Progenitor cell of endocrine pancreas (in vitro differentiated cells): ENCODE results near the gene KCTD7. TPM values are rescaled to one million over a fixed set of nuclear protein-coding genes. Genes with fewer than 3 reads are reported as not detected.
"Not testable (repeated sequence)": the region's sequence is repeated elsewhere in the genome, so short reads cannot be mapped to it uniquely, and the experiment has no call there.

ENCODE experiments used
- DNase-seq: peaks from one replicate; pipeline ENCODE4 v3.0.0; 2021; ENCODE audit warnings: low spot score; ENCODE audit not compliant: unreplicated experiment
- H3K27ac Mint-ChIP-seq: 2 replicates; pipeline ENCODE4 v1.8.0; 2021; ENCODE audit warnings: mild to moderate bottlenecking, moderate library complexity, mixed read lengths
- H3K27me3 Mint-ChIP-seq: 2 replicates; pipeline ENCODE4 v1.8.0; 2021; ENCODE audit warnings: mixed read lengths
- H3K36me3 Mint-ChIP-seq: 2 replicates; pipeline ENCODE4 v1.8.0; 2022; ENCODE audit warnings: mixed read lengths; ENCODE audit not compliant: insufficient read depth
- H3K4me1 Mint-ChIP-seq: 2 replicates; pipeline ENCODE4 v1.8.0; 2021; ENCODE audit warnings: low read depth, mixed read lengths
- H3K4me3 Mint-ChIP-seq: 2 replicates; pipeline ENCODE4 v1.8.0; 2021; ENCODE audit warnings: low read depth, mild to moderate bottlenecking, moderate library complexity, mixed read lengths
- H3K9me3 Mint-ChIP-seq: 2 replicates; pipeline ENCODE4 v1.8.0; 2021; ENCODE audit warnings: low read depth, mixed read lengths
- total RNA-seq: library from RNA; stranded (reverse); gene quantifications from 2 replicates; pipeline ENCODE4 v1.2.1, GENCODE V29; 2021
- TF ChIP-seq, protein P1 (sequence below): fragments of 200-600 bp; sonication (generic); IDR thresholded peaks from one replicate; pipeline ENCODE4 v1.5.0; 2021; ENCODE audit warnings: antibody characterized with exemption, mild to moderate bottlenecking; ENCODE audit not compliant: unreplicated experiment

The KCTD7 gene
- total RNA-seq, 1 donor from 2014 or later, result 8.5 TPM

DNA sequence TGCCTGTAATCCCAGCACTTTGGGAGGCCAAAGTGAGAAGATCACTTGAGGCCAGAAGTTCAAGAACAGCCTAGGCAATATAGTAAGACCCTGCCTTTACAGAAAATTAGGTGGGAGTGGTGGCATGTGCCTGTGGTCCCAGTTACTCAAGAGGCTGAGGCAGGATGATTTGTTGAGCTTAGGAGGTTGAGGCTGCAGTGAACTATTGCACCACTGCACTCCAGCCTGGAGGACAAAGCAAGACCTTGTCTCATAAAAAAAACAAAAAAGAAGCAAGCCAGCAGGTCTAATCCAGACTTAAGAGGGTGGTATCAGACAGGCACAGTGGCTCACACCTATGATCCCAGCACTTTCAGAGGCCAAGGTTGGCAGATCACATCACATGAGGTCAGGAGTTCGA lies 24.5 kb upstream of the KCTD7 start:
- Mint-ChIP-seq H3K36me3 (no peaks in the 10 kb centered on the region), H3K4me3 (no peak overlapping the region), H3K4me1 (peaks cover 1% of the 10 kb centered on the region), H3K27ac (no peak overlapping the region), H3K9me3 (no peaks in the 10 kb centered on the region), H3K27me3 (no peaks in the 10 kb centered on the region)
- DNase-seq, result no peak
- TF ChIP-seq, protein P1, sequence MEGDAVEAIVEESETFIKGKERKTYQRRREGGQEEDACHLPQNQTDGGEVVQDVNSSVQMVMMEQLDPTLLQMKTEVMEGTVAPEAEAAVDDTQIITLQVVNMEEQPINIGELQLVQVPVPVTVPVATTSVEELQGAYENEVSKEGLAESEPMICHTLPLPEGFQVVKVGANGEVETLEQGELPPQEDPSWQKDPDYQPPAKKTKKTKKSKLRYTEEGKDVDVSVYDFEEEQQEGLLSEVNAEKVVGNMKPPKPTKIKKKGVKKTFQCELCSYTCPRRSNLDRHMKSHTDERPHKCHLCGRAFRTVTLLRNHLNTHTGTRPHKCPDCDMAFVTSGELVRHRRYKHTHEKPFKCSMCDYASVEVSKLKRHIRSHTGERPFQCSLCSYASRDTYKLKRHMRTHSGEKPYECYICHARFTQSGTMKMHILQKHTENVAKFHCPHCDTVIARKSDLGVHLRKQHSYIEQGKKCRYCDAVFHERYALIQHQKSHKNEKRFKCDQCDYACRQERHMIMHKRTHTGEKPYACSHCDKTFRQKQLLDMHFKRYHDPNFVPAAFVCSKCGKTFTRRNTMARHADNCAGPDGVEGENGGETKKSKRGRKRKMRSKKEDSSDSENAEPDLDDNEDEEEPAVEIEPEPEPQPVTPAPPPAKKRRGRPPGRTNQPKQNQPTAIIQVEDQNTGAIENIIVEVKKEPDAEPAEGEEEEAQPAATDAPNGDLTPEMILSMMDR, result no peak

DNA sequence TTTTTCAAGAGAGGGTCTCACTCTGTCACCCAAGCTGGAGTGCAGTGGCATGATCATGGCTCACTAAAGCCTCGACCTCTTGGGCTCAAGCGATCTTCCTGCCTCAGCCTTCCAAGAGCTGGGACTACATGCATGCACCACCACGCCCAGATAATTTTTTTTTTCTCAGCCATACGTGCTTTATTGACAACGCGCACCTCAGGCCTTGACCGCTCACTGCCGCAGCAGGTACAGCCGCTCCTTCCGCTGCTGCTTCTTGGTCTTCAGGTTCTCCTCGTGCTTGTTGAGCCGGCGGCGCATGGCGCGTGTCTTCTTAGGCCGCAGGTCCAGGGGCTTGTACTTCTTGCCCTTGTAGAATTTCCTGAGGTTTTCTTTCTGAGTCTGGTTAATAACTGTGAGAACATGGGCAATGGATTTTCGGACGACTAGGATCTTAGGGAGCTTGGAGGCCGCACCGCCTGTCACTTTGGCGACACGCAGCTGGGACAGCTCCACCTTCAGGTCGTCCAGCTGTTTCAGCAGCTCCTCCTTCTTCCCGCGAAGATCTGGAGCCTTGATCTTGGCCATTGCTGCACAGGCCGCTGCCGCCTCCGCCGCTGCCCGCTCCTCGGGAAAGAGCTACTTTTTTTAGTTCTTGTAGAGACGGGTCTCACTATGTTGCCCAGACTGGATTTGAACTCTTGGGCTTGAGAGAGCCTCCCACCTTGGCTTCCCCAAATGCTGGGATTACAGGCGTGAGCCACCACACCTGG lies 22.0 kb upstream of the KCTD7 start:
- peak overlapping the region; percentile 89 for H3K27ac Mint-ChIP-seq
- not testable (repeated sequence) for H3K27me3 Mint-ChIP-seq, H3K9me3 Mint-ChIP-seq, H3K36me3 Mint-ChIP-seq, H3K4me3 Mint-ChIP-seq, DNase-seq, H3K4me1 Mint-ChIP-seq

DNA sequence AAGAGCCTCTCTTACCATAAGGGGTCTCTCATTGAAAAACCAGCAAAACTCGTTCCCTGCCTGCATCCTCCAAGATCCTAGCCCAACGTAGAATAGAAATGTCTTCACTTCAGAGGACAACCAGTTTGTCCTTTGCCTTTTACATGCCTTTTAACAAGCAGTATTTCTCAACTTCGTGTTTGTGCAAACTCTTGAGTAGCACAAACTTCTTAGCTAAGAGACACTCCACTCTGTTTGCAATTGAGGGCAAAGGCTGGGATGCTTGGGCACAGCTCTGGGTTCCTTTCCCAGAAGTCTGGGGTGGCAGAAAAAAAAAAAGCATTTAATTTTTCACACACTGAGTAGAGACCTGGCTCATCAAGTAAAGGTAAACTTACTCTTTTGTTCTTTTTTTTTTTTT lies 19.5 kb upstream of the KCTD7 start:
- H3K27me3 Mint-ChIP-seq, result no peaks in the 10 kb centered on the region
- TF ChIP-seq, protein P1, result no peak
- no peak overlapping the region for H3K27ac Mint-ChIP-seq
- H3K9me3 Mint-ChIP-seq, result no peaks in the 10 kb centered on the region
- DNase-seq, result no peak
- peaks cover 1% of the 10 kb centered on the region for H3K4me1 Mint-ChIP-seq
- H3K36me3 Mint-ChIP-seq, result no peaks in the 10 kb centered on the region
- H3K4me3 Mint-ChIP-seq, result no peak overlapping the region

DNA sequence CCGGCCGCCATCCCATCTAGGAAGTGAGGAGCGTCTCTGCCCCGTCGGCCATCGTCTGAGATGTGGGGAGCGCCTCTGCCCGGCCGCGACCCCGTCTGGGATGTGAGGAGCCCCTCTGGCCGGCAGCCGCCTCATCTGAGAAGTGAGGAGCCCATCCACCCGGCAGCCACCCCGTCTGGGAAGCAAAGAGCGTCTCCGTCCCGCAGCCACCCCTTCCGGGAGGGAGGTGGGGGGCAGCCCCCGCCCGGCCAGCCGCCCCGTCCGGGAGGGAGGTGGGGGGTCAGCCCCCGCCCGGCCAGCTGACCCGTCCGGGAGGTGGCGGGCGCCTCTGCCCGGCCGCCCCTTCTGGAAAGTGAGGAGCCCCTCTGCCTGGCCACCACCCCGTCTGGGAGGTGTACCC lies 14.1 kb upstream of the KCTD7 start:
- DNase-seq, H3K27ac Mint-ChIP-seq, H3K27me3 Mint-ChIP-seq, H3K36me3 Mint-ChIP-seq, H3K4me3 Mint-ChIP-seq, H3K9me3 Mint-ChIP-seq: not testable (repeated sequence)
- peaks cover 14% of the 10 kb centered on the region for H3K4me1 Mint-ChIP-seq

DNA sequence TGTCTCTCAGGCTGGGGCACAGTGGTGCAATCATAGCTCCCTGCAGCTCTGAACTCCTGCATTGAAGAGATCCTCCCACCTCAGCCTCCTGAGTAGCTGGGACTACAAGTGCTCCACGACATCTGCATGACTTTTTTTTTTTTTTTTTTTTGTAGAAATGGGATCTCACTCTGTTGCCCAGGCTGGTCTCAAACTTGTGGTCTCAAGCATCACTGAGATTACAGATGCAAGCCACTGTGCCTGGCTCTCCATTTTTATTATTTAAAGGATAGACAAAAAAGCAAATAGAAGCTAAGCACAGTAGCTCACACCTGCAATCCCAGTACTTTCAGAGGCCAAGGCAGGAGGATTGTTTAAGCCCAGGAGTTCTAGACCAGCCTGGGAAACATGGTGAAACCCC lies 13.0 kb upstream of the KCTD7 start:
- Mint-ChIP-seq H3K27me3 (no peaks in the 10 kb centered on the region), H3K27ac (no peak overlapping the region), H3K4me1 (peaks cover 14% of the 10 kb centered on the region), H3K9me3 (peaks cover 3% of the 10 kb centered on the region), H3K36me3 (peaks cover 2% of the 10 kb centered on the region), H3K4me3 (no peak overlapping the region)
- DNase-seq, result no peak
- TF ChIP-seq, protein P1, result no peak

DNA sequence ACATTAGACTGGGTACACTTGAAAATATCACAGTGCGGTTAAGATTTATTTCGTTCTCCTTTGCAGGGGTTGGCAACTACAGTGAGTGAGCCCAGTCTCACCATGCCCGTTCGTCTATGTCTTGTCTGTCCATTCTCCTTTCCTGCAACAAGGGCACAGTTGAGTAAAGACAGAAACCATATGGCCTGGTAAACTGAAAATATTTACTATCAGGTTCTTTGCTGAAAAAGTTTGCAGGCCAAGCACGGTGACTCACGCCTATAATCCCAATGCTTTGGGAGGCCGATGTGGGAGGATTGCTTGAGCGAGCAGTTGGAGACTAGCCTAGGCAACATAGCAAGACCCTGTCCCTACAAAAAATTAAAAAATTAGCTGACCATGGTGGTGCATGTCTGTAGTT lies 11.4 kb upstream of the KCTD7 start:
- DNase-seq, result no peak
- Mint-ChIP-seq H3K27me3 (no peaks in the 10 kb centered on the region), H3K36me3 (peaks cover 2% of the 10 kb centered on the region), H3K4me3 (no peak overlapping the region), H3K27ac (peak overlapping the region; percentile 29), H3K4me1 (peaks cover 13% of the 10 kb centered on the region), H3K9me3 (peaks cover 3% of the 10 kb centered on the region)
- TF ChIP-seq, protein P1, result no peak

DNA sequence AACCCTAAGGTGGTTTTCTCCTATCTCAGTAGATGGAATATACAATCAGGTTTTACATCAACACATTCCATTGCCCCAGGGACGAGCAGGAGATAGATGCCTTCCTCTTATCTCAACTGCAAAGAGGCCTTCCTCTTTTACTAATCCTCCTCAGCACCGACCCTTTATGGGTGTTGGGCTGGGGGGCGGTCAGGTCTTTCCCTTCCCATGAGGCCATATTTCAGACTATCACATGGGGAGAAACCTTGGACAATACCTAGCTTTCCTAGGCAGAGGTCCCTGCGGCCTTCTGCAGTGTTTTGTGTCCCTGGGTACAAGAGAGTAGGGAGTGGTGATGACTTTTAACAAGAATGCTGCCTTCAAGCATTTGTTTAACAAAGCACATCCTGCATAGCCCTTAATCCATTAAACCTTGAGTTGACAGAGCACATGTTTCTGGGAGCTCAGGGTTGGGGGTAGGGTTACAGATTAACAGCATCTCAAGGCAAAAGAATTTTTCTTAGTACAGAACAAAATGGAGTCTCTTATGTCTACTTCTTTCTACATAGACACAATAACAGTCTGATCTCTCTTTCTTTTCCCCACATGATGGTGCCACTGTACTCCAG lies 9.2 kb upstream of the KCTD7 start:
- H3K4me1 Mint-ChIP-seq, result peaks cover 13% of the 10 kb centered on the region
- H3K9me3 Mint-ChIP-seq, H3K27me3 Mint-ChIP-seq, H3K36me3 Mint-ChIP-seq, DNase-seq, H3K4me3 Mint-ChIP-seq: not testable (repeated sequence)
- H3K27ac Mint-ChIP-seq, result peak overlapping the region; percentile 54
